Parathyroid adenoma (tissue), 2 donors: ENCODE measurements around the gene PALS1.
A peak's percentile ranks its signal among the peaks of the same experiment; 100 is the strongest.

ENCODE experiments used
- H2AFZ ChIP-seq: fragments of 300-600 bp; sonication (generic); one replicate; pipeline ENCODE4 v1.7.0; 2017; ENCODE audit warnings: antibody characterized with exemption, mild to moderate bottlenecking
- H3K27ac ChIP-seq: fragments of 300-600 bp; sonication (generic); one replicate; pipeline ENCODE4 v1.7.0; 2017
- H3K27me3 ChIP-seq: fragments of 300-600 bp; sonication (generic); one replicate; pipeline ENCODE4 v1.7.0; 2017; ENCODE audit warnings: low read length; ENCODE audit not compliant: control insufficient read depth, insufficient read depth
- H3K36me3 ChIP-seq: fragments of 300-600 bp; sonication (generic); one replicate; pipeline ENCODE4 v1.7.0; 2017; ENCODE audit warnings: low read length; ENCODE audit not compliant: control insufficient read depth, insufficient read depth
- H3K4me1 ChIP-seq: fragments of 300-600 bp; sonication (generic); one replicate; pipeline ENCODE4 v1.7.0; 2017; ENCODE audit warnings: control low read depth
- H3K4me2 ChIP-seq: fragments of 300-600 bp; sonication (generic); one replicate; pipeline ENCODE4 v1.7.0; 2017; ENCODE audit warnings: low read length
- H3K4me3 ChIP-seq: fragments of 300-600 bp; sonication (generic); one replicate; pipeline ENCODE4 v1.7.0; 2017; ENCODE audit warnings: low read depth, low read length
- H3K79me2 ChIP-seq: fragments of 300-600 bp; sonication (generic); one replicate; pipeline ENCODE4 v1.7.0; 2017; ENCODE audit warnings: control low read depth
- H3K9ac ChIP-seq: fragments of 300-600 bp; sonication (generic); one replicate; pipeline ENCODE4 v1.7.0; 2017; ENCODE audit warnings: mild to moderate bottlenecking
- H3K9me3 ChIP-seq: fragments of 300-600 bp; sonication (generic); one replicate; pipeline ENCODE4 v1.7.0; 2017; ENCODE audit warnings: low read length; ENCODE audit not compliant: control insufficient read depth
- CTCF ChIP-seq: fragments of 300-600 bp; sonication (generic); IDR thresholded peaks from one replicate; pipeline ENCODE4 v1.7.0; 2017; ENCODE audit warnings: antibody characterized with exemption, mild to moderate bottlenecking
- donor health status: primary hyperparathyroidism.

PALS1 gene

GRCh38 chr14:67267576-67268328, 26.5 kb downstream of the PALS1 start:
- H3K27ac ChIP-seq = no peak overlapping the region

GRCh38 chr14:67268426-67269150, 27.4 kb downstream of the PALS1 start:
- H2AFZ ChIP-seq = peak overlapping the region; percentile 30
- peaks cover 29% of the 10 kb centered on the region for H3K79me2 ChIP-seq
- H3K27ac ChIP-seq = peak overlapping the region; percentile 66
- H3K9ac ChIP-seq = no peak overlapping the region
- no peak for TF ChIP-seq CTCF
- no peaks in the 10 kb centered on the region for H3K9me3 ChIP-seq
- peak overlapping the region; percentile 82 for H3K4me2 ChIP-seq
- H3K4me1 ChIP-seq = peaks cover 10% of the 10 kb centered on the region
- no peaks in the 10 kb centered on the region for H3K27me3 ChIP-seq
- H3K36me3 ChIP-seq = no peaks in the 10 kb centered on the region
- no peak overlapping the region for H3K4me3 ChIP-seq

More at GRCh38 chr14:67267576-67268328, 26.5 kb downstream of the PALS1 start:
- no peak overlapping the region for H3K4me3 ChIP-seq
- H3K9me3 ChIP-seq = no peaks in the 10 kb centered on the region
- H3K27me3 ChIP-seq = no peaks in the 10 kb centered on the region
- peaks cover 23% of the 10 kb centered on the region for H3K79me2 ChIP-seq
- H3K4me1 ChIP-seq = peaks cover 10% of the 10 kb centered on the region
- TF ChIP-seq CTCF = no peak
- no peak overlapping the region for H2AFZ ChIP-seq
- H3K9ac ChIP-seq = no peak overlapping the region
- H3K4me2 ChIP-seq = peak overlapping the region; percentile 27
- no peaks in the 10 kb centered on the region for H3K36me3 ChIP-seq

- H3K4me2 ChIP-seq = peak overlapping the region; percentile 82
- H3K9me3 ChIP-seq = no peaks in the 10 kb centered on the region
- H3K9ac ChIP-seq = no peak overlapping the region
- no peaks in the 10 kb centered on the region for H3K27me3 ChIP-seq
- peak overlapping the region; percentile 46 for H3K4me3 ChIP-seq
- peak overlapping the region; percentile 18 for H2AFZ ChIP-seq
- H3K4me1 ChIP-seq = peaks cover 10% of the 10 kb centered on the region
- TF ChIP-seq CTCF = no peak
- H3K36me3 ChIP-seq = no peaks in the 10 kb centered on the region
- peaks cover 32% of the 10 kb centered on the region for H3K79me2 ChIP-seq
- peak overlapping the region; percentile 66 for H3K27ac ChIP-seq
Measured at GRCh38 chr14:67269298-67270060, 28.2 kb downstream of the PALS1 start.

GRCh38 chr14:67270145-67270753, 29.0 kb downstream of the PALS1 start:
- peaks cover 32% of the 10 kb centered on the region for H3K79me2 ChIP-seq
- H3K9ac ChIP-seq = no peak overlapping the region
- peak overlapping the region; percentile 66 for H3K27ac ChIP-seq
- H3K4me2 ChIP-seq = peak overlapping the region; percentile 82
- H3K36me3 ChIP-seq = no peaks in the 10 kb centered on the region
- H3K9me3 ChIP-seq = no peaks in the 10 kb centered on the region
- H3K4me1 ChIP-seq = peaks cover 10% of the 10 kb centered on the region
- H3K27me3 ChIP-seq = no peaks in the 10 kb centered on the region
- peak overlapping the region; percentile 18 for H2AFZ ChIP-seq
- no peak for TF ChIP-seq CTCF
- peak overlapping the region; percentile 46 for H3K4me3 ChIP-seq
